GM23338 (cell line): Measurements from ENCODE around the gene NR2E3. TPM values are rescaled to one million over a fixed set of nuclear protein-coding genes. Genes with fewer than 3 reads are reported as not detected.

Source experiments
- ATAC-seq: fragments of 200-7000 bp; cut with Tn5 transposase; 3 replicates; pipeline ENCODE4 v1.9.1; 2020
- DNase-seq: peaks from one replicate; pipeline ENCODE4 v3.0.0-alpha.2; 2015; ENCODE audit warnings: low spot score
- H2AFZ ChIP-seq: fragments of 200-600 bp; sonication (generic); 2 replicates; pipeline ENCODE4 v1.8.0; 2016; ENCODE audit warnings: antibody characterized with exemption, mild to moderate bottlenecking, moderate library complexity
- H3F3A ChIP-seq: fragments of 200-600 bp; sonication (generic); replicated peaks from 2 replicates; pipeline ENCODE4 v1.8.0; 2017; ENCODE audit warnings: antibody characterized with exemption, mixed run types, low read depth
- H3K27ac ChIP-seq: fragments of 200-600 bp; sonication (generic); 2 replicates; pipeline ENCODE4 v1.6.1; 2016; ENCODE audit warnings: low read depth
- H3K27me3 ChIP-seq: fragments of 200-600 bp; sonication (generic); 2 replicates; pipeline ENCODE4 v1.8.0; 2016; ENCODE audit warnings: mild to moderate bottlenecking, mixed run types, moderate library complexity; ENCODE audit not compliant: insufficient read depth
- H3K36me3 ChIP-seq: fragments of 200-600 bp; sonication (generic); 2 replicates; pipeline ENCODE4 v1.8.0; 2016; ENCODE audit warnings: mild to moderate bottlenecking; ENCODE audit not compliant: insufficient read depth
- H3K4me1 ChIP-seq: fragments of 200-600 bp; sonication (generic); 2 replicates; pipeline ENCODE4 v1.8.0; 2016; ENCODE audit warnings: mild to moderate bottlenecking, moderate library complexity; ENCODE audit not compliant: insufficient read depth
- H3K4me2 ChIP-seq: fragments of 200-600 bp; sonication (generic); 2 replicates; pipeline ENCODE4 v1.7.1; 2017; ENCODE audit warnings: mixed run types
- H3K4me3 ChIP-seq: fragments of 200-600 bp; sonication (generic); 2 replicates; pipeline ENCODE4 v1.6.1; 2016; ENCODE audit warnings: mixed run types
- H3K79me2 ChIP-seq: fragments of 200-600 bp; sonication (generic); replicated peaks from 2 replicates; pipeline ENCODE4 v1.8.0; 2017; ENCODE audit warnings: mild to moderate bottlenecking; ENCODE audit not compliant: insufficient read depth
- H3K9me2 ChIP-seq: fragments of 200-600 bp; sonication (generic); 2 replicates; pipeline ENCODE4 v1.8.0; 2017; ENCODE audit not compliant: insufficient read depth
- H4K20me1 ChIP-seq: fragments of 200-600 bp; sonication (generic); replicated peaks from 2 replicates; pipeline ENCODE4 v1.8.0; 2017; ENCODE audit warnings: mild to moderate bottlenecking; ENCODE audit not compliant: insufficient read depth
- H3K27ac Mint-ChIP-seq: 2 replicates; pipeline ENCODE4 v1.8.0; 2020; ENCODE audit warnings: inconsistent platforms, mild to moderate bottlenecking, moderate library complexity, mixed read lengths
- H3K27me3 Mint-ChIP-seq: 3 replicates; pipeline ENCODE4 v1.8.0; 2022; ENCODE audit warnings: low read depth, mild to moderate bottlenecking, moderate library complexity, mixed read lengths, inconsistent platforms; ENCODE audit not compliant: insufficient read depth, poor library complexity
- H3K36me3 Mint-ChIP-seq: 3 replicates; pipeline ENCODE4 v1.8.0; 2021; ENCODE audit warnings: low read depth, mild to moderate bottlenecking, inconsistent platforms, moderate library complexity, mixed read lengths
- H3K4me1 Mint-ChIP-seq: 3 replicates; pipeline ENCODE4 v1.8.0; 2020; ENCODE audit warnings: mild to moderate bottlenecking, inconsistent platforms, mixed read lengths
- H3K4me3 Mint-ChIP-seq: 3 replicates; pipeline ENCODE4 v1.8.0; 2021; ENCODE audit warnings: moderate library complexity, mild to moderate bottlenecking, inconsistent platforms, mixed read lengths
- H3K9me3 Mint-ChIP-seq: 3 replicates; pipeline ENCODE4 v1.8.0; 2020; ENCODE audit warnings: moderate library complexity, mild to moderate bottlenecking, inconsistent platforms, mixed read lengths
- CREB1 ChIP-seq: fragments of 250-450 bp; sonication (Bioruptor Pico); IDR thresholded peaks from 2 replicates; pipeline ENCODE4 v1.5.0; 2020; ENCODE audit warnings: low read depth, mild to moderate bottlenecking, moderate library complexity
- CTCF ChIP-seq, 2 experiments: fragments of 200-600 bp in 1 of 2; sonication (generic) in 1 of 2; conservative IDR thresholded peaks; 2 replicates each; pipeline versions ENCODE4 v1.5.1 to v1.6.1; 2016 to 2017; ENCODE audit warnings: antibody characterized with exemption in 2 of 2, low read depth in 2 of 2, mild to moderate bottlenecking in 2 of 2, moderate library complexity in 1 of 2
- ETS1 ChIP-seq: IDR thresholded peaks from 2 replicates; pipeline ENCODE4 v1.6.1; 2016; ENCODE audit warnings: antibody characterized with exemption
- EZH2 ChIP-seq: fragments of 200-600 bp; sonication (generic); IDR thresholded peaks from one replicate; pipeline ENCODE4 v1.8.0; 2017; ENCODE audit warnings: antibody characterized with exemption, mild to moderate bottlenecking, low read depth; ENCODE audit not compliant: unreplicated experiment
- EZH2phosphoT487 ChIP-seq: fragments of 200-600 bp; sonication (generic); IDR thresholded peaks from one replicate; pipeline ENCODE4 v1.8.1; 2018; ENCODE audit warnings: antibody characterized with exemption; ENCODE audit not compliant: unreplicated experiment
- JUNB ChIP-seq: IDR thresholded peaks from one replicate; pipeline ENCODE4 v1.6.1; 2016; ENCODE audit warnings: antibody characterized with exemption; ENCODE audit not compliant: unreplicated experiment
- NANOG ChIP-seq: IDR thresholded peaks from 2 replicates; pipeline ENCODE4 v1.6.1; 2016; ENCODE audit warnings: antibody characterized with exemption, borderline replicate concordance
- POLR2AphosphoS5 ChIP-seq: IDR thresholded peaks from 2 replicates; pipeline ENCODE4 v1.6.1; 2016; ENCODE audit warnings: antibody characterized with exemption, low read depth
- REST ChIP-seq: IDR thresholded peaks from one replicate; pipeline ENCODE4 v1.6.1; 2018; ENCODE audit warnings: antibody characterized with exemption; ENCODE audit not compliant: unreplicated experiment
- STAT1 ChIP-seq: IDR thresholded peaks from one replicate; pipeline ENCODE4 v1.6.1; 2016; ENCODE audit warnings: antibody characterized with exemption; ENCODE audit not compliant: unreplicated experiment
- ZNF114 ChIP-seq: fragments of 250-450 bp; sonication (Bioruptor Pico); IDR thresholded peaks from 2 replicates; pipeline ENCODE4 v1.5.0; 2020; ENCODE audit warnings: mild to moderate bottlenecking, moderate library complexity
- ZNF331 ChIP-seq: fragments of 250-450 bp; sonication (Bioruptor Pico); IDR thresholded peaks from 2 replicates; pipeline ENCODE4 v1.5.0; 2020; ENCODE audit warnings: low read depth, mild to moderate bottlenecking, moderate library complexity
- ZNF462 ChIP-seq: fragments of 250-450 bp; sonication (Bioruptor Pico); IDR thresholded peaks from 2 replicates; pipeline ENCODE4 v1.5.0; 2020; ENCODE audit warnings: mild to moderate bottlenecking, moderate library complexity
- polyA plus RNA-seq: library from polyadenylated mRNA; unstranded; fragments of >200 nt; fragmentation: Nextera tagmentation; extraction: Ambion mirVana; gene quantifications from 2 replicates; pipeline ENCODE4 v1.2.1, GENCODE V29; 2016
- total RNA-seq: library from RNA; depleted of rRNA; stranded (reverse); fragments of >200 nt; shearing (Covaris generic); gene quantifications from 2 replicates; pipeline ENCODE4 v1.2.3, GENCODE V29; 2014

Gene NR2E3
- total and polyA plus RNA-seq, 2 experiments from 2014 or later = 1.3 to 1.4 TPM

GRCh38 chr15:71822890-71823630, 12.7 kb downstream of the NR2E3 start:
- Mint-ChIP-seq H3K27me3 (no peaks in the 10 kb centered on the region), H3K27ac (no peak overlapping the region), H3K36me3 (peaks cover 38% of the 10 kb centered on the region), H3K9me3 (peaks cover 28% of the 10 kb centered on the region), H3K4me1 (peaks cover 19% of the 10 kb centered on the region), H3K4me3 (no peak overlapping the region)
- Histone ChIP-seq H2AFZ (no peak overlapping the region), H3K4me2 (no peak overlapping the region), H3K9me2 (peaks cover 6% of the 10 kb centered on the region; the same call in 1 of the 2 replicates), H3K79me2 (no peaks in the 10 kb centered on the region), H3K36me3 (peaks cover 4% of the 10 kb centered on the region; the same call in 1 of the 2 replicates), H3F3A (no peaks in the 10 kb centered on the region), H4K20me1 (no peaks in the 10 kb centered on the region), H3K4me3 (no peak overlapping the region), H3K4me1 (peaks cover 12% of the 10 kb centered on the region; the same call in 1 of the 2 replicates), H3K27ac (no peak overlapping the region), H3K27me3 (no peaks in the 10 kb centered on the region)
- DNase-seq (no peak), ATAC-seq (no peak)
- TF ChIP-seq EZH2 (no peak), NANOG (no peak), JUNB (no peak), CREB1 (CRISPR knock-in tag) (no peak), POLR2AphosphoS5 (no peak), EZH2phosphoT487 (no peak), ZNF331 (CRISPR knock-in tag) (no peak), CTCF (conservative IDR thresholded peaks at IDR 0.05; ENCODE audit: low read depth in 2 of 2) (no peak), ZNF462 (CRISPR knock-in tag) (no peak), REST (no peak), STAT1 (no peak), ETS1 (no peak), ZNF114 (CRISPR knock-in tag) (no peak)
